ENCODE results near the gene RNF212.

- TF ChIP-seq POLR2AphosphoS5 (IDR thresholded peaks at IDR 0.05; ENCODE audit: borderline replicate concordance, low read depth, low read length) (no peak), EZH2 (IDR thresholded peaks at IDR 0.05) (no peak), FOXP2 (optimal IDR thresholded peaks at IDR 0.05; ENCODE audit: control extremely low read depth, extremely low read length, insufficient read depth) (no peak)
Observed at GRCh38 chr4:1060621-1061020, 52.7 kb downstream of the RNF212 start.

All from SK-N-MC (cell line).